ENCODE results near the gene PARP12.
A peak's percentile ranks its signal among the peaks of the same experiment; 100 is the strongest.

The PARP12 gene

DNA sequence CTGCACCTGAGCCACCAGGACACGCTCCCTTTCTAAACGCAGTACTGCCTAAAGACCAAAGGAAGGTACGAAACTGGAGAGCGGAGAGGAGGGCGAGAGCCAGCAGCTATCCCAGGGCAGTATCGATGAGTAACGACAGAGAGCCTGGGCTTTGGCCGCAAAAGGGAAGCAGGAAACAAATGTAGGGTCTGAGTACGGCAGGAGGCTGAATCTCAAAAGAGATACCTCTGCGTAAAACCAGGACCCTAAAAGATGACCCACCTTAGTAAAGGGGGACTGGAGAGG, 20.4 kb downstream of the PARP12 start:
- CTCF ChIA-PET, result no interaction called here

DNA sequence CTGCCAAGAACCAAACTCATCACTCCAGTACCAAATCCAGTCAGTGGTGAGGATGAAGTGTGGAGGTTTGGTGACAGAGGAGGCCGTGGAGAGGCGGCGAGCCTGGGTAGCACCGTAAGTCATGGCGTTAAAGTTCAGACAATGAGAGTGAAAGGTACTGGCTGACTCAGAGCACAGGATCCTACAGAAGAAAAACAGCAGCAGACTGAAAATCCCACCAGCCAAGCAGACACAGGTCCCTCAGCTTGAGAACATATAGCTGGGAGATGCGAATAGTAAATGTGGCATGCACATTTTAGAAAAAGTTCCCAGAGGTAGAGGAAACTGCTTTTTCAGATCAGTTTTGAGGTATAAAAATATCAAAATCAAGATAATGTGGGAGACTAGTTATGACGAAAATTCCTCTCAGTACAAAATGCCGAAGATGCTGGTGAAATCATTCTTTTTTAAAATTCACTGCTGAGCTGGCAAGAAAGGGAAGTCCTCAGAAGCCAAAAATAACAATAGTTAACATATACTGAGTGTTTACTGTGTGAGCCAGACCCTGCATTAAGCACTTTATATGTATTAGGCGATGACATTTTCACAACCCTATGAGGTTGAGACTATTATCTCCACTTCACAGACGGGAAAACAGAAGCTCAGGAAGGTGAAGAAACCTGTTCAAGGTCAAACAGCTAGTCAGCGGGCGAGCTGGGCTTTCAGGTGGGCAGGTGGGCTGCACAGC, 20.9 kb downstream of the PARP12 start:
- Histone ChIP-seq H3K27ac (ENCODE audit: extremely low read depth, low read depth, low read length) (no peak overlapping the region), H3K4me1 (ENCODE audit: control insufficient read depth, insufficient read depth, low read length) (no peaks in the 10 kb centered on the region), H3K36me3 (ENCODE audit: control insufficient read depth in 2 of 2, insufficient read depth in 1 of 2, low read length in 2 of 2) (no peaks in the 10 kb centered on the region; a peak in 1 of 3 replicates), H3K4me3 (ENCODE audit: low read depth, low read length) (no peak overlapping the region), H3K9me3 (ENCODE audit: control insufficient read depth, insufficient read depth, low read depth, low read length) (no peaks in the 10 kb centered on the region)
- ChIA-PET CTCF (no interaction called here), POLR2A (no interaction called here)
- TF ChIP-seq OSR2 (tag by site-specific recombination; IDR thresholded peaks at IDR 0.05), result 0 out of 2 replicates have a peak, but pooled peaks have one; percentile 18
- TF ChIP-seq ZNF10 (tag by site-specific recombination; IDR thresholded peaks at IDR 0.05), result no peak
- TF ChIP-seq ZNF768 (tag by site-specific recombination; IDR thresholded peaks at IDR 0.05), result 0 out of 2 replicates have a peak, but pooled peaks have one; percentile 5

More for the DNA sequence above, 20.4 kb downstream of the PARP12 start:
- Histone ChIP-seq H3K4me3 (ENCODE audit: low read depth, low read length) (no peak overlapping the region), H3K27ac (ENCODE audit: extremely low read depth, low read depth, low read length) (no peak overlapping the region), H3K9me3 (ENCODE audit: control insufficient read depth, insufficient read depth, low read depth, low read length) (no peaks in the 10 kb centered on the region), H3K4me1 (ENCODE audit: control insufficient read depth, insufficient read depth, low read length) (no peaks in the 10 kb centered on the region), H3K36me3 (ENCODE audit: control insufficient read depth in 2 of 2, insufficient read depth in 1 of 2, low read length in 2 of 2) (no peaks in the 10 kb centered on the region; a peak in 1 of 3 replicates)
- TF ChIP-seq ZBTB20 (tag by site-specific recombination; IDR thresholded peaks at IDR 0.05) (no peak), ZSCAN5A (tag by site-specific recombination; IDR thresholded peaks at IDR 0.05) (no peak), AEBP2 (tag by site-specific recombination; IDR thresholded peaks at IDR 0.05; ENCODE audit: borderline replicate concordance) (no peak), PRDM1 (tag by site-specific recombination; IDR thresholded peaks at IDR 0.05) (no peak), TRIM28 (IDR thresholded peaks at IDR 0.05; ENCODE audit: borderline replicate concordance, low read length) (no peak), ZNF133 (tag by site-specific recombination; IDR thresholded peaks at IDR 0.05) (no peak), KLF7 (tag by site-specific recombination; IDR thresholded peaks at IDR 0.05; ENCODE audit: borderline replicate concordance) (no peak), ZNF175 (tag by site-specific recombination; IDR thresholded peaks at IDR 0.05) (no peak), ZNF629 (tag by site-specific recombination; IDR thresholded peaks at IDR 0.05) (no peak), HOXC10 (CRISPR knock-in tag; IDR thresholded peaks at IDR 0.05) (no peak), ZNF132 (tag by site-specific recombination; IDR thresholded peaks at IDR 0.05; ENCODE audit: borderline replicate concordance) (no peak)
- TF ChIP-seq, protein P1, sequence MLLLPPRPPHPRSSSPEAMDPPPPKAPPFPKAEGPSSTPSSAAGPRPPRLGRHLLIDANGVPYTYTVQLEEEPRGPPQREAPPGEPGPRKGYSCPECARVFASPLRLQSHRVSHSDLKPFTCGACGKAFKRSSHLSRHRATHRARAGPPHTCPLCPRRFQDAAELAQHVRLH (tag by site-specific recombination; IDR thresholded peaks at IDR 0.05), result no peak
- POLR2A ChIA-PET, result no interaction called here

- POLR2A ChIA-PET, result no interaction called here
- Histone ChIP-seq H3K4me1 (ENCODE audit: control insufficient read depth, insufficient read depth, low read length) (no peaks in the 10 kb centered on the region), H3K27ac (ENCODE audit: extremely low read depth, low read depth, low read length) (no peak overlapping the region), H3K36me3 (ENCODE audit: control insufficient read depth in 2 of 2, insufficient read depth in 1 of 2, low read length in 2 of 2) (no peaks in the 10 kb centered on the region; a peak in 1 of 3 replicates), H3K4me3 (ENCODE audit: low read depth, low read length) (no peak overlapping the region), H3K9me3 (ENCODE audit: control insufficient read depth, insufficient read depth, low read depth, low read length) (no peaks in the 10 kb centered on the region)
- CTCF ChIA-PET, result no interaction called here
- TF ChIP-seq ZNF335 (tag by site-specific recombination; conservative IDR thresholded peaks at IDR 0.05), result no peak
- TF ChIP-seq, protein P2, sequence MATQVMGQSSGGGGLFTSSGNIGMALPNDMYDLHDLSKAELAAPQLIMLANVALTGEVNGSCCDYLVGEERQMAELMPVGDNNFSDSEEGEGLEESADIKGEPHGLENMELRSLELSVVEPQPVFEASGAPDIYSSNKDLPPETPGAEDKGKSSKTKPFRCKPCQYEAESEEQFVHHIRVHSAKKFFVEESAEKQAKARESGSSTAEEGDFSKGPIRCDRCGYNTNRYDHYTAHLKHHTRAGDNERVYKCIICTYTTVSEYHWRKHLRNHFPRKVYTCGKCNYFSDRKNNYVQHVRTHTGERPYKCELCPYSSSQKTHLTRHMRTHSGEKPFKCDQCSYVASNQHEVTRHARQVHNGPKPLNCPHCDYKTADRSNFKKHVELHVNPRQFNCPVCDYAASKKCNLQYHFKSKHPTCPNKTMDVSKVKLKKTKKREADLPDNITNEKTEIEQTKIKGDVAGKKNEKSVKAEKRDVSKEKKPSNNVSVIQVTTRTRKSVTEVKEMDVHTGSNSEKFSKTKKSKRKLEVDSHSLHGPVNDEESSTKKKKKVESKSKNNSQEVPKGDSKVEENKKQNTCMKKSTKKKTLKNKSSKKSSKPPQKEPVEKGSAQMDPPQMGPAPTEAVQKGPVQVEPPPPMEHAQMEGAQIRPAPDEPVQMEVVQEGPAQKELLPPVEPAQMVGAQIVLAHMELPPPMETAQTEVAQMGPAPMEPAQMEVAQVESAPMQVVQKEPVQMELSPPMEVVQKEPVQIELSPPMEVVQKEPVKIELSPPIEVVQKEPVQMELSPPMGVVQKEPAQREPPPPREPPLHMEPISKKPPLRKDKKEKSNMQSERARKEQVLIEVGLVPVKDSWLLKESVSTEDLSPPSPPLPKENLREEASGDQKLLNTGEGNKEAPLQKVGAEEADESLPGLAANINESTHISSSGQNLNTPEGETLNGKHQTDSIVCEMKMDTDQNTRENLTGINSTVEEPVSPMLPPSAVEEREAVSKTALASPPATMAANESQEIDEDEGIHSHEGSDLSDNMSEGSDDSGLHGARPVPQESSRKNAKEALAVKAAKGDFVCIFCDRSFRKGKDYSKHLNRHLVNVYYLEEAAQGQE (tag by site-specific recombination; IDR thresholded peaks at IDR 0.05), result no peak
- no peak for TF ChIP-seq ZNF548 (tag by site-specific recombination; IDR thresholded peaks at IDR 0.05)
- no peak for TF ChIP-seq ZNF501 (tag by site-specific recombination; IDR thresholded peaks at IDR 0.05)
- no peak for TF ChIP-seq ZNF394 (tag by site-specific recombination; IDR thresholded peaks at IDR 0.05; ENCODE audit: borderline replicate concordance)
- no peak for TF ChIP-seq PBX3 (CRISPR knock-in tag; IDR thresholded peaks at IDR 0.05)
- TF ChIP-seq ZNF132 (tag by site-specific recombination; IDR thresholded peaks at IDR 0.05; ENCODE audit: borderline replicate concordance), result no peak
- TF ChIP-seq REPIN1 (tag by site-specific recombination; IDR thresholded peaks at IDR 0.05; ENCODE audit: low read depth), result no peak
- TF ChIP-seq KLF8 (tag by site-specific recombination; IDR thresholded peaks at IDR 0.05), result no peak
- TF ChIP-seq ZNF473 (tag by site-specific recombination; IDR thresholded peaks at IDR 0.05), result no peak
Observed at GRCh38 chr7:140039896-140040295, 22.9 kb downstream of the PARP12 start.

All from HEK293 (cell line).